CD14-positive monocyte (primary cell): ENCODE data around the gene PHF21B. TPM values are rescaled to one million over a fixed set of nuclear protein-coding genes. Genes with fewer than 3 reads are reported as not detected.

ENCODE experiments used
- DNase-seq, 3 donors: peaks; one replicate each; pipeline ENCODE4 v3.0.0-alpha.2; 2011 to 2022
- H2AFZ ChIP-seq: 2 replicates; pipeline ENCODE4 v1.6.0; 2012; ENCODE audit warnings: mild to moderate bottlenecking, low read depth, low read length, inconsistent platforms; ENCODE audit not compliant: insufficient read depth, poor library complexity, severe bottlenecking
- H3K27ac ChIP-seq, 2 donors: 1 replicate in 1 of 2; 2 replicates in 1 of 2; pipeline ENCODE4 v1.5.1; 2012 to 2013; ENCODE audit warnings: low read length in 2 of 2, control low read depth in 1 of 2, inconsistent platforms in 1 of 2, low read depth in 1 of 2, mild to moderate bottlenecking in 1 of 2
- H3K27me3 ChIP-seq, 2 donors: one replicate each; pipeline versions ENCODE4 v1.6.0 to v1.6.1; 2011 to 2013; ENCODE audit warnings: low read length in 2 of 2; ENCODE audit not compliant: control insufficient read depth in 2 of 2, insufficient read depth in 2 of 2
- H3K36me3 ChIP-seq, 2 donors: replicated peaks in 1 of 2; 1 replicate in 1 of 2; 2 replicates in 1 of 2; pipeline versions ENCODE4 v1.5.1 to v1.6.1; 2012 to 2013; ENCODE audit warnings: low read length in 2 of 2, control low read depth in 1 of 2, inconsistent platforms in 1 of 2, mild to moderate bottlenecking in 1 of 2; ENCODE audit not compliant: insufficient read depth in 2 of 2, control insufficient read depth in 1 of 2
- H3K4me1 ChIP-seq, 2 donors: 1 replicate in 1 of 2; 2 replicates in 1 of 2; pipeline versions ENCODE4 v1.5.1 to v1.6.1; 2012 to 2013; ENCODE audit warnings: low read length in 2 of 2, control low read depth in 1 of 2, inconsistent platforms in 1 of 2, mild to moderate bottlenecking in 1 of 2, moderate library complexity in 1 of 2; ENCODE audit not compliant: insufficient read depth in 2 of 2, control insufficient read depth in 1 of 2
- H3K4me2 ChIP-seq: replicated peaks from 2 replicates; pipeline ENCODE3; 2012; ENCODE audit warnings: low read length, moderate library complexity, mild to moderate bottlenecking; ENCODE audit not compliant: poor library complexity, severe bottlenecking; ENCODE audit errors: extremely low read depth
- H3K4me3 ChIP-seq, 3 experiments: fragments of 200-600 bp in 1 of 3; sonication (generic) in 1 of 3; replicated peaks in 1 of 3; 1 replicate in 2 of 3; 2 replicates in 1 of 3; pipeline ENCODE4 v1.5.1; 2011 to 2013; ENCODE audit warnings: low read length in 3 of 3, mild to moderate bottlenecking in 3 of 3, control low read depth in 2 of 3, low read depth in 2 of 3, inconsistent platforms in 1 of 3, moderate library complexity in 1 of 3
- H3K79me2 ChIP-seq: 2 replicates; pipeline ENCODE4 v1.6.0; 2012; ENCODE audit warnings: mild to moderate bottlenecking, control low read depth, inconsistent platforms, low read length, moderate library complexity; ENCODE audit not compliant: insufficient read depth
- H3K9ac ChIP-seq: 2 replicates; pipeline ENCODE4 v1.6.0; 2017; ENCODE audit warnings: low read length, mild to moderate bottlenecking; ENCODE audit not compliant: insufficient read depth, poor library complexity, severe bottlenecking
- H3K9me3 ChIP-seq, 2 donors: replicated peaks in 1 of 2; 1 replicate in 1 of 2; 2 replicates in 1 of 2; pipeline versions ENCODE4 v1.5.1 to v1.6.1; 2012 to 2013; ENCODE audit warnings: low read length in 2 of 2, control low read depth in 1 of 2; ENCODE audit not compliant: control insufficient read depth in 1 of 2, insufficient read depth in 1 of 2
- H4K20me1 ChIP-seq: 2 replicates; pipeline ENCODE4 v1.6.0; 2012; ENCODE audit warnings: mild to moderate bottlenecking, low read length, control low read depth, moderate library complexity; ENCODE audit not compliant: insufficient read depth
- H3K27ac Mint-ChIP-seq, 7 donors: one replicate each; pipeline ENCODE4 v1.8.0; 2020; ENCODE audit warnings: mild to moderate bottlenecking in 7 of 7, mixed read lengths in 7 of 7, moderate library complexity in 6 of 7, inconsistent platforms in 2 of 7
- H3K27me3 Mint-ChIP-seq, 3 donors: one replicate each; pipeline ENCODE4 v1.8.0; 2021 to 2022; ENCODE audit warnings: low read depth in 3 of 3, mild to moderate bottlenecking in 3 of 3, mixed read lengths in 3 of 3, moderate library complexity in 3 of 3, inconsistent platforms in 1 of 3
- H3K36me3 Mint-ChIP-seq, 2 donors: one replicate each; pipeline ENCODE4 v1.8.0; 2020; ENCODE audit warnings: mixed read lengths in 2 of 2, inconsistent platforms in 1 of 2, mild to moderate bottlenecking in 1 of 2
- H3K4me1 Mint-ChIP-seq: one replicate; pipeline ENCODE4 v1.8.0; 2020; ENCODE audit warnings: mild to moderate bottlenecking, mixed read lengths
- H3K4me3 Mint-ChIP-seq, 2 donors: one replicate each; pipeline ENCODE4 v1.8.0; 2020; ENCODE audit warnings: mild to moderate bottlenecking in 2 of 2, mixed read lengths in 2 of 2, moderate library complexity in 1 of 2
- H3K9me3 Mint-ChIP-seq, 7 donors: one replicate each; pipeline ENCODE4 v1.8.0; 2020 to 2022; ENCODE audit warnings: mixed read lengths in 7 of 7, mild to moderate bottlenecking in 6 of 7, moderate library complexity in 6 of 7, inconsistent platforms in 2 of 7
- WGBS: methylation state at CpG from one replicate; pipeline ENCODE4 v1.1.5; 2013; ENCODE audit warnings: missing lambda C conversion rate; ENCODE audit not compliant: insufficient coverage; 5-methylcytosine and 5-hydroxymethylcytosine counted together
- intact Hi-C, 2 donors: fragments of 100-400 bp; cut with micrococcal nuclease; formaldehyde crosslinking; loops; one replicate each; pipeline versions ENCODE4 v1.15.0 to v1.15.1; 2023
- polyA plus RNA-seq, 3 donors: library from polyadenylated mRNA; depleted of rRNA in 1 of 3; unstranded in 2 of 3; stranded (reverse) in 1 of 3; fragments of 300-500 nt in 2 of 3; fragments of >200 nt in 1 of 3; fragmentation: Illumina TruSeq in 2 of 3; gene quantifications; 1 replicate in 2 of 3; 2 replicates in 1 of 3; pipeline ENCODE4 v1.2.3, GENCODE V29; 2012 to 2021
- TF ChIP-seq, protein P1 (sequence below): fragments of 200-600 bp; IDR thresholded peaks from one replicate; pipeline ENCODE4 v1.8.0; 2022; ENCODE audit warnings: antibody characterized with exemption, mild to moderate bottlenecking

Gene PHF21B
- polyA plus RNA-seq, 3 donors = not detected

DNA sequence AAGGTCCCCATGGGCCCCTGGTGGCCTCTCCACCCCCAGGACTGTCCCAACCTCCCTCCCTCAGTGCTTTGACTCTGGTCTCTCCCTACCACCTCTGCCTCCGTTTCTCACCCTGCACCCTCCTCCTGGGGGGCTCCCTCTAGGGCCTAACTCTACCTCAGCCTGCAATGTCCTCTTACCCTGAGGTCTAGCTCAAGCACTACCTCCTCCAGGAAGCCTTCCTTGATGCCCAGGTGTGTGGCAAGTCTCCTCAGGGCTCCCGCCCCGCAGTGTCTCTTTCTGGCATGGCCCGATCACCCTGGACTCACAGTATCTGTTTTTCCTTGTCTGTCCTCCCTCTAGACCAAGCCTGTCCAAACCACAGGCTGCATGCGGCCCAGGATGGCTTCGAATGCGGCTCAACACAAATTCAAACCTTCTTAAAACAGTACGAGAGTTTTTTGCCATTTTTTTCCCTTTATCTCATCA is 90.8 kb downstream of the PHF21B start:
- Mint-ChIP-seq H3K4me3 (no peak overlapping the region), H3K9me3 (peaks cover 0 to 8% (median 1%) of the 10 kb centered on the region in 7 donors), H3K27ac (no peak overlapping the region), H3K27me3 (peaks cover 1 to 7% (median 4%) of the 10 kb centered on the region in 3 donors), H3K4me1 (no peaks in the 10 kb centered on the region), H3K36me3 (no peaks in the 10 kb centered on the region)
- intact Hi-C loops = no loop called here
- DNase-seq = no peak
- Histone ChIP-seq H3K27me3 (no peaks in the 10 kb centered on the region), H3K4me1 (no peaks in the 10 kb centered on the region), H3K79me2 (no peaks in the 10 kb centered on the region), H3K4me2 (no peak overlapping the region), H3K9me3 (no peaks in the 10 kb centered on the region), H2AFZ (no peak overlapping the region), H4K20me1 (no peaks in the 10 kb centered on the region), H3K4me3 (no peak overlapping the region), H3K27ac (no peak overlapping the region), H3K36me3 (no peaks in the 10 kb centered on the region), H3K9ac (no peak overlapping the region)
- 97% methylated on average over 6 of the region's 8 CpGs for WGBS
- TF ChIP-seq, protein P1, sequence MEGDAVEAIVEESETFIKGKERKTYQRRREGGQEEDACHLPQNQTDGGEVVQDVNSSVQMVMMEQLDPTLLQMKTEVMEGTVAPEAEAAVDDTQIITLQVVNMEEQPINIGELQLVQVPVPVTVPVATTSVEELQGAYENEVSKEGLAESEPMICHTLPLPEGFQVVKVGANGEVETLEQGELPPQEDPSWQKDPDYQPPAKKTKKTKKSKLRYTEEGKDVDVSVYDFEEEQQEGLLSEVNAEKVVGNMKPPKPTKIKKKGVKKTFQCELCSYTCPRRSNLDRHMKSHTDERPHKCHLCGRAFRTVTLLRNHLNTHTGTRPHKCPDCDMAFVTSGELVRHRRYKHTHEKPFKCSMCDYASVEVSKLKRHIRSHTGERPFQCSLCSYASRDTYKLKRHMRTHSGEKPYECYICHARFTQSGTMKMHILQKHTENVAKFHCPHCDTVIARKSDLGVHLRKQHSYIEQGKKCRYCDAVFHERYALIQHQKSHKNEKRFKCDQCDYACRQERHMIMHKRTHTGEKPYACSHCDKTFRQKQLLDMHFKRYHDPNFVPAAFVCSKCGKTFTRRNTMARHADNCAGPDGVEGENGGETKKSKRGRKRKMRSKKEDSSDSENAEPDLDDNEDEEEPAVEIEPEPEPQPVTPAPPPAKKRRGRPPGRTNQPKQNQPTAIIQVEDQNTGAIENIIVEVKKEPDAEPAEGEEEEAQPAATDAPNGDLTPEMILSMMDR = no peak

DNA sequence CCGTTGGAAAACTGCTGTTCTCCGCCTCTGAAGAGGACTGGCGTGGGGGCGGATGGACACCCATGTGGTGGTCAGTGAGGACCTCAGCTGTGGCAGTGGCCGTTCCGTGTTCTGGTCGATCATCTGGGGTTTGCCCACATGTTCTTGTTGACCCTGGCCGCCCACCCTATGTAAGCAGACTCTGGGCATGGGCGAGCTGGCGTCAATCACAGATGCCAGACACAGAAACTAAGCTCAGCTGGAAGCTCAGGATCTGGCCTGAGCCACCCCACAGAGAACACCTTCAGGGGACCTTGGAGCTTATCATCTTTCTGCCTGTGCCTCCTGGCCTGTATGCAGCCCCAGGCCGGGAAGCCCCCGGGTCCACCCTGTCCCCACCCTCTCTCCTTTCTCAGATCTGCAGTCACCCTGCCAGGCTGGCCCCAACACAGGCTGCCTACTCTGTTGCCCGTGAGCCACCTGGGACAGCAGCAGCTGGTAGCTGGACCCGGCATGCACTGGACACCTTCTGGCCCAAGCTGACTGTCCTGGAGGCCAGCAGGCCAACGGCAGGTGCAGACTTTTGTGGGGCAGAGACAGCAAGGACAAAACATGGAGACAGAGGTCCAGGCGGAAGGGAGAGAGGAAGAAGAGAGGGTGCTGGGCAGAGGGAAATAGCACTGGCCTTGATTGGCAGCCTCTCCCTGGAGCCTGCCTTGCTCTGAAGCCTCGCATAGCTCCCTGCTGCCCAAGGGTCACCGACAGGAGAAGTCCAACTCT is 91.5 kb downstream of the PHF21B start:
- Histone ChIP-seq H3K79me2 (no peaks in the 10 kb centered on the region), H4K20me1 (no peaks in the 10 kb centered on the region), H3K36me3 (no peaks in the 10 kb centered on the region), H3K9ac (no peak overlapping the region), H3K4me1 (no peaks in the 10 kb centered on the region), H2AFZ (no peak overlapping the region), H3K27me3 (no peaks in the 10 kb centered on the region), H3K9me3 (no peaks in the 10 kb centered on the region), H3K4me2 (no peak overlapping the region), H3K4me3 (no peak overlapping the region), H3K27ac (no peak overlapping the region)
- H3K36me3 Mint-ChIP-seq = no peaks in the 10 kb centered on the region
- intact Hi-C loops = no loop called here
- H3K9me3 Mint-ChIP-seq = peaks cover 0 to 7% (median 0%) of the 10 kb centered on the region in 7 donors
- 91% methylated on average over 17 of the region's 18 CpGs for WGBS
- no peak for DNase-seq
- no peaks in the 10 kb centered on the region for H3K4me1 Mint-ChIP-seq
- TF ChIP-seq, protein P1 = no peak
- H3K4me3 Mint-ChIP-seq = no peak overlapping the region
- no peak overlapping the region for H3K27ac Mint-ChIP-seq
- peaks cover 0 to 6% (median 5%) of the 10 kb centered on the region in 3 donors for H3K27me3 Mint-ChIP-seq
